HG02610 (cell line): ENCODE results near the gene TRIM54.
"Not testable (repeated sequence)": the region's sequence is repeated elsewhere in the genome, so short reads cannot be mapped to it uniquely, and the experiment has no call there.

Experiments
- ATAC-seq: cut with Tn5 transposase; IDR thresholded peaks from one replicate; pipeline ENCODE4 v1.9.1; 2021; ENCODE audit warnings: mild to moderate bottlenecking, moderate library complexity; ENCODE audit not compliant: unreplicated experiment

Gene TRIM54

DNA sequence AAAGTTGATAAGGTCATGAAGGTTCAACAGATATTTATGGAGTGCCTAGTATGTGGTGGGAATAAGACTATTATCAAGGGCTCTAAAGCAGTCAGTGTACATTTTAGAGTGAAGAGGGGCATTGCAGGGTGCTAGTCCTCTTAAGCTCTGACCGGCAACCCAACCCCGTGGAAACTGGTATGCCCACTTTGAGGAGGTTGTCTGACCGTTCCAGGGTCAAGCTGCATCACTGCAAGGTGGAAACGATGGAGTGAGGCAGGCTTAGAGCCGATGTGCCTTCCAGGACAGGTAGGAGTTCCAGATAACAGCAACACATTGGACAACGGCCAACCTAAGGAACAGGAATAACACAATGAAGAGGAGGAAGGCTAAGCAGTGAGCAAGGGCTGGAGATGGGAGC, 27.4 kb downstream of the TRIM54 start:
- no peak for ATAC-seq

GRCh38 chr2:27312152-27312551, 29.9 kb downstream of the TRIM54 start:
- ATAC-seq: no peak

DNA sequence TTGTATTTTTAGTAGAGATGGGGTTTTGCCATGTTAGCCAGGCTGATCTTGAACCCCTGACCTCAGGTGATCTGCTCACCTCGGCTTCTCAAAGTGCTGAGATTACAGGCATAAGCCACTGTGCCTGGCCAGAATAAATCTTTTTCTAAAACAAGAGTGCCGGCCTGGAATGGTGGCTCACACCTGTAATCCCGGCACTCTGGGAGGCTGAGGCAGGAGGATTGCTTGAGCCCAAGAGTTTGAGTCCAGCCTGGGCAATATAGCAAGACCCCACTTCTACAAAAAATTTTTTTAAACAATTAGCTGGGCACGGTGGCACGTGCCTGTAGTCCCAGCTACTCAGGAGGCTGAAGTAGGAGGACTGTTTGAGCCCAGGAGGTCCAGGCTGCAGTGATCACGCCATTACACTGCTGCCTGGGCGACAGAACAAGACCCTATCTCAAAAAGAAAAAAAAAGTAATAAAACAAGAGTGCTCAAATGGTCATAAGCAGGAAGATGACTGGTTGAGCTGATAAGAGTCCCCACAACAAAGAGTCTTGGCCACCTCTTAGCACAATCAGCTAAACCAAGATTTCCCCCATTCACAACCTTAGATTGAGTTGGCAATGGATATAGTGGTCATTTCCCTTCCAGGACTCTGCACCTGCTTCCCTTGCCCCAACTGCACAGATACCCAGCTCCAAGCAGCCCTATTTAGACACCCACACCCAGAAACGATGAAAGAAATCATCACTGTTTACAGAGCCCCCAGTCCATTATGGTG, 31.8 kb downstream of the TRIM54 start:
- no peak for ATAC-seq

- no peak for ATAC-seq
Measured at GRCh38 chr2:27314709-27315108, 32.5 kb downstream of the TRIM54 start.

DNA sequence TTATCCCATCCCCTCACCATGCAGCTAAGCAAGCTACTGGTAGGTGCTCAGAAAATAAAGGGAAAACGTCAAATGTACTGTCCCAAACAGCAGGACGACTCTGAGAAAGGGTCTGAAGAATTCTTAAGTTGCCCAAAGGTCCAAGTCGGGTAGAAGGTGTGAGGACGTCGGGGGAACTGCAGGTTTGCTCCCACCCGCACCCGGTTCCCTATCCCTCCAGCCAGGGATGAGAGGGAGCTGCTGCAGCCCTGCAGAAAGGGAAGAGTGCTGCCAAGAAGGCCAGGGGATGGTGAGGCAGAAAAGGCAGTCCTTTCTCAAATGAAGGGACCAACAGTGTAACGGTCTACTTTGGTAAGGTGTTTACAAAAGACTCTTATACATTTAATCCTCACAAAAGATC, 32.9 kb downstream of the TRIM54 start:
- ATAC-seq: no peak

DNA sequence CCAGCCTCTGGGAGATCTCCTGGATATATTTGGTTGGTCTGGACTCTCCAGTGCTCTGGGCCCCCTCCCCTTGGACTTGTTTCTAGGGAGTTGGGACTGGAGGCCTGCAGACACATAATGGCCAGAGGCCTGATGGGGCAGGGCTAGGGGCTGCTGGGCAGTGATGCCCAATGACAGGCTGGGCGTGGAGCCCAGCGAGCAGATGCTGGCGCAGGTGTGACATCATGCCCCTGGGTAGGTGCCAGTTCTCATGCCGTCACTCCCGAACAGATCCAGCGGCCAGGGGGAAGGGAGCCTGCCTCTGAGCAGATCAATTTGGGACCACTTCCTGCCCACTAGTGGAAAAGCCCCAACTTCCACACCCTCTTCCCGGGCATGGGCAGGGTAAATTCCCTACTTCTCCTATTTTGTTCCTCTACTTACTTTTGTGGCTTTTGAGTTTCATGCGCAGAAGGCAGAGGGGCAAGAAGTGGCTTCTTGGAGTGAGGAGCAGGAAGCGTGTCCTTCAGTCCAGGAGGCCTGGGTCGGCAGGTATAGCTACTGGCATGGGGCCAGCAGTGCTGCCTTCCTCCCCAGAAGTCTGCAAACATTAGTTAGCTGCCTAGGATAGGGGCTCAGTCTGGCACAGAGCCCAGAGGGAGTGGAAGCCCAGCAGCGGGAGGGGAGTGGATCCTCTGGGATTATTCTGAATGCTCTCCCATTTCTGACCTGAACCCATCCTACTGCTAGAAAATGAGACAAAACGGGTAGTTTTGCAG, 34.6 kb downstream of the TRIM54 start:
- ATAC-seq: no peak

DNA sequence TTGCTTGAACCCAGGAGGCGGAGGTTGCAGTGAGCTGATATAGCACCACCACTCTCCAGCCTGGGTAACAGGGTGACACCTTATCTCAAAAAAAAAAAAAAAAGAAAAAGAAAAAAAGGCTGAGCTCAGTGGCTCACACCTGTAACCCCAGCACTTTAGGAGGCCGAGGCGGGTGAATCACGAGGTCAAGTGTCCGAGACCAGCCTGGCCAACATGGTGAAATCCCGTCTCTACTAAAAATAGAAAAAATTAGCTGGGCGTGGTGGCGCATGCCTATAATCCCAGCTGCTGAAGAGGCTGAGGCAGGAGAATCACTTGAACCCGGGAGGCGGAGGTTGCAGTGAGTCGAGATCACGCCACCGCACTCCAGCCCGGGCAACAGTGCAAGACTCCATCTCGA, 37.6 kb downstream of the TRIM54 start:
- not testable (repeated sequence) for ATAC-seq

DNA sequence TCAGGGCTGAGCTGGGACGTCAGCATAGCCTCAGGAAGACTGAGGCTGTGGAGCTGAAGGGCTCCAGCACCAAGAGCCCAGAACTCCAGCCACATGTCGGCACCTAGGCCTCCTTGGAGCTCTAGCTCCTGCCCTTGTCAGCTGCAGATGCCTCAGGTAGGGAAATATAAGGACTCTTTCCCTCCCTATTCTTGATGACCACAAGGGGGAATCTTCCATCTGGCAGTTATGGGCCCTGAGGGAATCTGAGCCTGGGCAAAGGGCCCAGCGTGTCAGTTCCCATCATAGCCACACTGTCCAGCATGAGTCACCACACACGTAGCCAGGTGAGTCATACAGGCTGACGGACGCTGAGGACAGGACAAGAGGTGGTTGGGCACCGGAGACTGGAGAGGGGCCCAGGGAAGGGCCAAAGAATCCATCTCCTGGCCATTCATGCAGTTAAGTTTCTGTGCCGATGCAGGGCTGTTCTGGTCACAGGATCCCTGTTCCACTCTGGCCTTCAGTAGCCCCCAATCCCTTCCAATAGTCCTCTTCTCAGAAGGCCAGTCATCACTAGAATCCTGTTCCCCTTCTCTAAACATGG, 38.8 kb downstream of the TRIM54 start:
- ATAC-seq: no peak

DNA sequence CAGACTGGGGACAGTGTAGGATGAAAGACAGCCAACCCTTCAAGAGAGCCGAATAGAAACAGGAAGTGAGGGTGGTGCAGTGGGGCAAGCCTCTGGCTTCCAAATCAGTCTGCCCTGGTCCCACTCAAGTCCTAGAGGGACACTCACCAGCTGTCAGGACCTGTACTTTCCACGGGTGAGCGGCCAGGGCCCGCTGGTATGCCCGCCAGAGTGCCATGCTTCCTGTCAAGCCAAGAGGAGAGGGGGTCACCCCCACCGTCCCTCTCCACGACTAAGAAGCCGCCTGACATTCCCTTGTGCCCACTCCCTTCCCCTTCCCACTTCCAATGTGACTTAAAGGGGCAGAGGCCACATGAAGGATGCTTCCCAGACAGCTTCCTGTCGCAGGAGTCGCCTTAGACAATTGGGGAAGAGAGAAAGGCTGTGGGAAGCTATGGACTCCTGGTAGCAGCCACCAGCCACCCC, 40.1 kb downstream of the TRIM54 start:
- no peak for ATAC-seq

- peak; percentile 87 for ATAC-seq
Measured at GRCh38 chr2:27322766-27323595, 40.8 kb downstream of the TRIM54 start, which contains the start of gene MPV17. TSS of gene MPV17 (minus strand) at chr2:27323097. CDS start at chr2:27322517, 580 bp downstream.

- no peak for ATAC-seq
Measured at GRCh38 chr2:27323596-27324285, 41.5 kb downstream of the TRIM54 start.

GRCh38 chr2:27324720-27325119, 42.5 kb downstream of the TRIM54 start:
- no peak for ATAC-seq

DNA sequence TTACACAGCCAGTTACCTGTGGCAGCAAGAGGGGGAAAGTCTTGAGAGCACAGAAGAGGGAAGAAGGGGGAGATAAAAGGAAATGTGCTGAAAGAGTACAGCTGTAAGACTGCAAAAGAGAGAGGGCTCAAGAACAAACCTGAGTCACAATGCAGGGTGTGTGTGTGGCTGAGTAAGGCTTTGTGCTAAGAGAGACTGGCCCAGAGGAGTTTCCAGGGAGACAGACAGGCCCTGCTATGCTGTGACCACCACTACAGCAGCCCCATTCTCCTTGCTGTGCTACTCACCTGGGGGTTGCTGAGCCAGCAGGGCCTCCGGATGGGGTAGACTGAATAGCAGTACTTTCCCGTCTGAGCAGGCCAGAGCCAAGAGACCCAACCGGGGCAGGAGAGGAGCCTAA, 53.1 kb downstream of the TRIM54 start:
- no peak for ATAC-seq

- no peak for ATAC-seq
Measured at GRCh38 chr2:27336173-27336572, 53.9 kb downstream of the TRIM54 start.

- no peak for ATAC-seq
Measured at GRCh38 chr2:27347641-27348040, 65.4 kb downstream of the TRIM54 start.

DNA sequence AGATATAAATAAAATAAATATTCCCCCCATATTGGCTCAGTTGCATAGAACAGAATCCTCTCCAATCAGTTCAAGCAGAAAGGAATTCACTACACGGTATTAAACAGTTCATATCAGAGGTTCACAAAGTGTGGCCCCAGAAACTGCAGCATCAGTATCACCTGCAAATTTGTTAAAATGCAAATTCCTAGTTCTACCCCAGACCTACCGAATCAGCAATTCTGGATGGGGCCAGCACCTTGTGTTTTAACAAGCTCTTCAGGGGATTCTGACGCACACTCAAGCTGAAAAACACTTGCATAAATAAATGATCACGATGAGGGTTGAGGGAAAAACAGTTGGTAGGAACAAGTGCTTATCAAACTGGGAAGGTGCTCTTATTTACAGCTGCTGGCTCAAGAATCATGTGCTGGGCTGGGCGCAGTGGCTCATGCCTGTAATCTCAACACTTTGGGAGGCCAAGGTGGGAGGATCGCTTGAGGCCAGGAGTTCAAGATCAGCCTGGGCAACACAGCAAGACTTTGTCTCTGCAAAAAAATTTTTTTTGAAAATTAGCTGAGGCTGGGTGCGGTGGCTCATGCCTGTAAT, 68.0 kb downstream of the TRIM54 start:
- ATAC-seq: no peak

DNA sequence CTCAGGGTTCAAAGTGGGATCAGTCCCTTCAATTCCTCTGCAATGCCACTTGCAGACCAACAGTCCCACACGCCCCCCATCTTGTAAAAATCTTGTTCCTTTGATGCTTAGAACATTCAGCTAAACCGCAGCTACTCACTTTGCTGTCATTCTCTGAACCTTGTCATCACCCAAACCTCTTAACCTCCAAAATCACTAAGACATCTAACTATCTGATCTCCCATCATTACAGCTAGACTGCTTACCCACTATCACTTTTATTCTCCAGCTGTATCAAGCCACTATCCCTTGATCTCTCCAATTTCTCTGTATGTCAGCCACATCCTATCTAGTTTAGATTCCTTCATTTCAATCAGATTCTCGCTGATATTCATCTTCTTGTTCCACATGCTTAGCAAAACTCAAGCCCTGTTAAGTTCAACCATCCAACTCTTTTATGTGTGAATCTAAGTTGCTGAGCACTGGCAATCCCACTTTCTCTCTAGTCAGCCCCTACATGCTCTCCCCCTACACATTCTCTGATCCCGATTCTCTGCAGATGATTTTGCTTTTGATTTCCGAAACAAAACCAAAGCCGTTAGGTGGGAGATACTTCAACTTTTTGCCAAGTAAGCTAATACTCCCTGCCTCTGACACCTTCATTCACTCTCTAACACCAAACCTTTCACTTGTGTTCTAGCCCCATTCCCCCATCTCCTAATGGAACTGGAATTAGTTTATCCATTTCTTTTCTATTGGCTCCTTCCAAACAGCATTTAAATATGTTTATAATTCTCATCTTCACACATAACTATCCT, 69.8 kb downstream of the TRIM54 start:
- ATAC-seq: no peak

GRCh38 chr2:27353386-27353761, 71.1 kb downstream of the TRIM54 start:
- ATAC-seq: not testable (repeated sequence)
